SU-DHL-6 (cell line): ENCODE measurements around the gene STX3.

Source experiments
- H2AFZ ChIP-seq: fragments of 200-600 bp; sonication (generic); 2 replicates; pipeline ENCODE4 v1.6.1; 2014; ENCODE audit warnings: low read depth, mild to moderate bottlenecking, moderate library complexity, mixed read lengths, antibody characterized with exemption, low read length; ENCODE audit not compliant: severe bottlenecking
- H3F3A ChIP-seq: fragments of 200-600 bp; shearing (Covaris generic); 2 replicates; pipeline ENCODE4 v1.6.0; 2016; ENCODE audit warnings: antibody characterized with exemption, mild to moderate bottlenecking; ENCODE audit not compliant: insufficient read depth
- H3K27ac ChIP-seq: fragments of 200-600 bp; sonication (generic); 2 replicates; pipeline ENCODE4 v1.5.1; 2016; ENCODE audit warnings: low read depth, mild to moderate bottlenecking, low read length, moderate library complexity, mixed read lengths
- H3K27me3 ChIP-seq: fragments of 200-600 bp; sonication (generic), shearing (Covaris generic); 2 replicates; pipeline ENCODE4 v1.6.0; 2014; ENCODE audit warnings: mild to moderate bottlenecking, low read length
- H3K36me3 ChIP-seq: fragments of 200-600 bp; sonication (generic); 2 replicates; pipeline ENCODE4 v1.6.1; 2014; ENCODE audit warnings: mild to moderate bottlenecking, low read length, mixed read lengths
- H3K4me2 ChIP-seq: fragments of 300-600, 200-600 bp; shearing (Covaris generic), sonication (generic); 2 replicates; pipeline ENCODE4 v1.6.0; 2014; ENCODE audit warnings: low read length, low read depth, mild to moderate bottlenecking; ENCODE audit not compliant: poor library complexity, severe bottlenecking
- H3K4me3 ChIP-seq: fragments of 200-600 bp; sonication (generic); 2 replicates; pipeline ENCODE4 v1.5.1; 2014; ENCODE audit warnings: antibody characterized with exemption, low read length, mild to moderate bottlenecking, mixed read lengths; ENCODE audit not compliant: insufficient read depth, poor library complexity, severe bottlenecking
- H3K79me2 ChIP-seq: fragments of 200-600 bp; sonication (generic); 2 replicates; pipeline ENCODE4 v1.6.1; 2014; ENCODE audit warnings: mild to moderate bottlenecking, low read length, moderate library complexity; ENCODE audit not compliant: insufficient read depth
- H3K9ac ChIP-seq: fragments of 200-600 bp; sonication (generic); 2 replicates; pipeline ENCODE4 v1.7.0; 2014; ENCODE audit warnings: mild to moderate bottlenecking, low read length
- H3K9me2 ChIP-seq: fragments of 200-600 bp; sonication (generic); replicated peaks from 2 replicates; pipeline ENCODE4 v1.6.1; 2014; ENCODE audit warnings: low read length; ENCODE audit not compliant: insufficient read depth
- H3K9me3 ChIP-seq: fragments of 200-600 bp; sonication (generic); 2 replicates; pipeline ENCODE4 v1.6.1; 2014; ENCODE audit warnings: low read length, mixed read lengths; ENCODE audit not compliant: insufficient read depth
- H4K20me1 ChIP-seq: fragments of 200-600 bp; sonication (generic); 2 replicates; pipeline ENCODE4 v1.6.1; 2014; ENCODE audit warnings: low read depth, mild to moderate bottlenecking, antibody characterized with exemption, low read length, moderate library complexity, mixed read lengths
- CTCF ChIP-seq: fragments of 200-600 bp; sonication (generic); IDR thresholded peaks from one replicate; pipeline ENCODE4 v1.5.1; 2017; ENCODE audit warnings: antibody characterized with exemption, mild to moderate bottlenecking, low read length, moderate library complexity; ENCODE audit not compliant: insufficient read depth, poor library complexity, severe bottlenecking
- EZH2phosphoT487 ChIP-seq: fragments of 200-600 bp; sonication (generic), shearing (Covaris generic); conservative IDR thresholded peaks from 2 replicates; pipeline ENCODE4 v1.6.1; 2018; ENCODE audit warnings: mild to moderate bottlenecking, antibody characterized with exemption, low read length, moderate library complexity, mixed read lengths

STX3 gene

GRCh38 chr11:59727426-59727825 is 27.8 kb upstream of the STX3 start:
- Histone ChIP-seq H3K9ac (no peak overlapping the region), H3K27me3 (no peaks in the 10 kb centered on the region), H3K4me3 (no peak overlapping the region), H3K9me2 (no peaks in the 10 kb centered on the region), H3K27ac (no peak overlapping the region), H2AFZ (no peak overlapping the region), H3K79me2 (no peaks in the 10 kb centered on the region), H4K20me1 (no peaks in the 10 kb centered on the region), H3K36me3 (no peaks in the 10 kb centered on the region), H3K9me3 (no peaks in the 10 kb centered on the region), H3K4me2 (no peak overlapping the region), H3F3A (no peaks in the 10 kb centered on the region)
- TF ChIP-seq EZH2phosphoT487 (no peak), CTCF (no peak)

- Histone ChIP-seq H4K20me1 (no peaks in the 10 kb centered on the region), H3K9me3 (no peaks in the 10 kb centered on the region), H3K27me3 (no peaks in the 10 kb centered on the region), H3K4me3 (no peak overlapping the region), H3K4me2 (no peak overlapping the region), H3F3A (no peaks in the 10 kb centered on the region), H3K36me3 (no peaks in the 10 kb centered on the region), H3K27ac (no peak overlapping the region), H3K9me2 (no peaks in the 10 kb centered on the region), H2AFZ (no peak overlapping the region), H3K79me2 (no peaks in the 10 kb centered on the region), H3K9ac (no peak overlapping the region)
- TF ChIP-seq EZH2phosphoT487 (no peak), CTCF (no peak)
Measured at GRCh38 chr11:59728154-59728553, 27.0 kb upstream of the STX3 start.

GRCh38 chr11:59728913-59729312 is 26.3 kb upstream of the STX3 start:
- no peaks in the 10 kb centered on the region for H3F3A ChIP-seq
- H3K9me2 ChIP-seq: no peaks in the 10 kb centered on the region
- H3K27me3 ChIP-seq: no peaks in the 10 kb centered on the region
- H3K9ac ChIP-seq: no peak overlapping the region
- H3K36me3 ChIP-seq: no peaks in the 10 kb centered on the region
- H3K4me3 ChIP-seq: no peak overlapping the region
- no peaks in the 10 kb centered on the region for H3K79me2 ChIP-seq
- H3K9me3 ChIP-seq: no peaks in the 10 kb centered on the region
- no peak for TF ChIP-seq EZH2phosphoT487
- no peak for TF ChIP-seq CTCF
- no peak overlapping the region for H3K4me2 ChIP-seq
- H3K27ac ChIP-seq: no peak overlapping the region
- no peak overlapping the region for H2AFZ ChIP-seq
- no peaks in the 10 kb centered on the region for H4K20me1 ChIP-seq
